GM12875 (cell line): ENCODE data around the gene ATOH7.
A peak's percentile ranks its signal among the peaks of the same experiment; 100 is the strongest.

Experiments used
- H3K4me3 ChIP-seq: one replicate; pipeline ENCODE4 v1.5.1; 2011; ENCODE audit warnings: low read depth, low read length, control low read depth
- TF ChIP-seq, protein P1 (sequence below): IDR thresholded peaks from 2 replicates; pipeline ENCODE4 v1.5.1; 2011; ENCODE audit warnings: low read depth, mild to moderate bottlenecking, control low read depth, inconsistent platforms, low read length, moderate library complexity, borderline replicate concordance; ENCODE audit not compliant: insufficient read depth

The ATOH7 gene

DNA sequence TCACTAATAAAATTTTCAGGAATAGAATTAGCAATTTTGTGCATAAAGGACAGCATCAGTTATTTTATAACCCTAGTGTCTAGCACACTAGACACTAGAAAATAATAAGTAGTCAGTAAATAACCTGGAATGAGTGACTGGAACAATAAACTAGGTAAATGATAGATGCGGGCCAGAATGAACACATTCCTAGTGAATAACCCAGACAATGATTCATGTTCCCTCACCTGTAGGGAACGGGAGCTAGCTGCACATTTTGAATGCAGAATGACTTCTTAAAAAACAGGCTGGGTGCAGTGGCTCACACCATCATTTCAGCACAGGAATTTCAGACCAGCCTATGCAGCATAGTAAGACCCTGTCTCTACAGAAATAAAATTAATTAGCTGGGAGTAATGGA is 3.2 kb upstream of the ATOH7 start:
- TF ChIP-seq, protein P1, sequence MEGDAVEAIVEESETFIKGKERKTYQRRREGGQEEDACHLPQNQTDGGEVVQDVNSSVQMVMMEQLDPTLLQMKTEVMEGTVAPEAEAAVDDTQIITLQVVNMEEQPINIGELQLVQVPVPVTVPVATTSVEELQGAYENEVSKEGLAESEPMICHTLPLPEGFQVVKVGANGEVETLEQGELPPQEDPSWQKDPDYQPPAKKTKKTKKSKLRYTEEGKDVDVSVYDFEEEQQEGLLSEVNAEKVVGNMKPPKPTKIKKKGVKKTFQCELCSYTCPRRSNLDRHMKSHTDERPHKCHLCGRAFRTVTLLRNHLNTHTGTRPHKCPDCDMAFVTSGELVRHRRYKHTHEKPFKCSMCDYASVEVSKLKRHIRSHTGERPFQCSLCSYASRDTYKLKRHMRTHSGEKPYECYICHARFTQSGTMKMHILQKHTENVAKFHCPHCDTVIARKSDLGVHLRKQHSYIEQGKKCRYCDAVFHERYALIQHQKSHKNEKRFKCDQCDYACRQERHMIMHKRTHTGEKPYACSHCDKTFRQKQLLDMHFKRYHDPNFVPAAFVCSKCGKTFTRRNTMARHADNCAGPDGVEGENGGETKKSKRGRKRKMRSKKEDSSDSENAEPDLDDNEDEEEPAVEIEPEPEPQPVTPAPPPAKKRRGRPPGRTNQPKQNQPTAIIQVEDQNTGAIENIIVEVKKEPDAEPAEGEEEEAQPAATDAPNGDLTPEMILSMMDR, result no peak
- H3K4me3 ChIP-seq, result no peak overlapping the region

DNA sequence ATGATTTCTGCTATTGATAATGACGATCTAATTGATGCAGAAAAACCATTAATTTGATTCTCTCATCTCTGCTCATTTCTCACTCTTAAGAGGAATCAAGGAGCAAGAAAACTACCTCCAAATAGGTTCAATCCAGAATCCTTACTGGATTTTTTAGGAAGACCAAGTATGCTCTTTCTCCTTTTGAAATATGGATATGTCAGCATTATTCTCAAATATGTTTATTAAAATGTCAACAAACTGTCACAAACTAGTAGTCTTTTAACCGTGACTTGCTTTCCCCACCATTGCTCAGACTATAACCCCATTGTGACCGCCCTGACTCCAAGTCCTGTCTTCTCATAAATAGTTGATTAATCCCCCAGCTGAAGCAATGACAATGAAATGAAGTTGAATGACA is 1.1 kb upstream of the ATOH7 start:
- no peak overlapping the region for H3K4me3 ChIP-seq
- TF ChIP-seq, protein P1, result no peak

GRCh38 chr10:68231106-68231816 is 652 bp downstream of the ATOH7 start:
- peak overlapping the region; percentile 62 for H3K4me3 ChIP-seq
- TF ChIP-seq, protein P1, result 0 out of 2 replicates have a peak, but pooled peaks have one; percentile 20

DNA sequence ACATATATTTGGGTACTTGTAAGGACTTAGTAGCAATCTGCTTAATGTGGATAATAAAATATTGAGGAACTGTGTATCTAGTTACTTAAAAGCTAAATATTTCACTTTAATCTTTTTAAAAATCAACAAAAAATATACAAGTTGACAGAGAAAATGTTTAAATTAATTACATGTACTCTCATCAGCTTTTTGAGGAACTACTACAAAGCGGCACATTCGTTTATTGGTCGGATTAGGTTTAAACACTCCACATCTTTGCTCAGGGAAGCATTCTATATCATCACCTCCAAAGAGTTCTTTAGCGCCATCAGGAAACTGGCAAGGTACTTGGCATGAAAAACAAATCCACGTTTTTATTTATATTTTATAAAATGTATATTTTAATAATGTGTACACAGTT is 1.6 kb downstream of the ATOH7 start:
- H3K4me3 ChIP-seq, result no peak overlapping the region
- TF ChIP-seq, protein P1, result no peak

DNA sequence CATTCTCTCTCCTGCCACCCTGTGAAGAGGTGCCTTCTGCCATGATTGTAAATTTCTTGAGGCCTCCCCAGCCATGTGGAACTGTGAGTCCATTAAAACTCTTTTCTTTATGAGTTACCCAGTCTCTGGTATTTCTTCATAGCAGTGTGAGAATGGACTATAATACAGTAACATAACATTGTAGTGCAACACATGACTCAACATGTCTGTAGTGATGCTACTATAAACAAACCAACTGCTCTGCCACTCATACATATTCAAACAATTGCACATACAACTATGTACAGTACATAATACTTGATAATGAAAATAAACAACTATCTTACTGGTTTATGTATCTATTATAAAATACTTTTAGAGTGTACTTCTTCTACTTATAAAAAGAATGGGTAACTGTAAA is 7.1 kb downstream of the ATOH7 start:
- TF ChIP-seq, protein P1, result no peak
- no peak overlapping the region for H3K4me3 ChIP-seq

DNA sequence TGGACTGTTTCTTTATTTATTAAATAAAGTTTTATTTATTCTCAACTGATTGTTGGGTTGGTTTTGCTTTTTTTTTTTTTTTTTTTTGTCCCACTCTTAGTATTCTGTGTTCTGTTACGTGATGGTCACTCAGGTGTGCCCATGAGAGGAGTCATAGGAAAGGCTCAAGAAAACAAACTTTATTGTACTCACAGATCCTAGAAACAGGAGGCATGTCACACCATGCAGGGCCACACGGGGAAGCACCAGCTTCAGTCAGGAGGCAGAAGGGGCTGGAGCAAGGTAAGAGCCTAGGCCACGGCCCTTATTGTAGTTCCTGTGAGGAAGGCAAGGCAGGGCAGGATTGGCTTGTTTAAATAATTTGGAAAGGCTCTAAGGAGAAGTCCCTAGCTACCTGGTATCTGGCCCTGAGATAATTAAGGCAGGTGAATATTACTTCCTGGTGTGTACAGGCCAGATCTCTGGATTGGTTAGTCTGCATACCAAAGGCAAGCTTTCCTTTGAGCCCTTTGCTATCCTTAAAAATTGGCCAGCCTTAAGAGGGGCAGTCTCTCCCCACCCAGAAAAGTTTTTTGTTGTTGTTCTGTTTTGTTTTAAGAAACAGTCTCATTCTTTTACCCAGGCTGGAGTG is 8.3 kb downstream of the ATOH7 start:
- TF ChIP-seq, protein P1, result peak; percentile 17; the same call in 1 of the 2 replicates
- H3K4me3 ChIP-seq, result no peak overlapping the region

GRCh38 chr10:68222391-68222790 is 9.5 kb downstream of the ATOH7 start:
- no peak overlapping the region for H3K4me3 ChIP-seq
- TF ChIP-seq, protein P1, result no peak
